BLaER1 treated with 17β-estradiol and CSF1 and Interleukin-3, amounts not matched to agents 10 nM and 100 nM (cell line): ENCODE results near the gene NR3C1.

Source experiments
- H3K27ac ChIP-seq, 11 experiments: shearing (Covaris generic); formaldehyde crosslinking; 2 replicates each; pipeline ENCODE4 v1.8.1; 2022
- H3K27me3 ChIP-seq, 11 experiments: shearing (Covaris generic); formaldehyde crosslinking; 2 replicates each; pipeline ENCODE4 v1.8.1; 2022
- H3K36me3 ChIP-seq, 11 experiments: shearing (Covaris generic); formaldehyde crosslinking; 2 replicates each; pipeline ENCODE4 v1.8.1; 2022
- H3K4me1 ChIP-seq, 10 experiments: shearing (Covaris generic); formaldehyde crosslinking; 2 replicates each; pipeline ENCODE4 v1.8.1; 2022
- H3K4me2 ChIP-seq, 11 experiments: shearing (Covaris generic); formaldehyde crosslinking; 2 replicates each; pipeline ENCODE4 v1.8.1; 2022
- H3K4me3 ChIP-seq, 10 experiments: shearing (Covaris generic); formaldehyde crosslinking; 2 replicates each; pipeline ENCODE4 v1.8.1; 2022
- H3K9ac ChIP-seq, 11 experiments: shearing (Covaris generic); formaldehyde crosslinking; 2 replicates each; pipeline ENCODE4 v1.8.1; 2022
- H3K9me3 ChIP-seq, 11 experiments: shearing (Covaris generic); formaldehyde crosslinking; replicated peaks in 1 of 11; 2 replicates each; pipeline ENCODE4 v1.8.1; 2022
- H4K20me1 ChIP-seq, 11 experiments: shearing (Covaris generic); formaldehyde crosslinking; 2 replicates each; pipeline ENCODE4 v1.8.1; 2022
- Cebpa-rat ChIP-seq, 11 experiments: shearing (Covaris generic); IDR thresholded peaks; 2 replicates each; pipeline ENCODE4 v1.8.1; 2022

NR3C1 gene

DNA sequence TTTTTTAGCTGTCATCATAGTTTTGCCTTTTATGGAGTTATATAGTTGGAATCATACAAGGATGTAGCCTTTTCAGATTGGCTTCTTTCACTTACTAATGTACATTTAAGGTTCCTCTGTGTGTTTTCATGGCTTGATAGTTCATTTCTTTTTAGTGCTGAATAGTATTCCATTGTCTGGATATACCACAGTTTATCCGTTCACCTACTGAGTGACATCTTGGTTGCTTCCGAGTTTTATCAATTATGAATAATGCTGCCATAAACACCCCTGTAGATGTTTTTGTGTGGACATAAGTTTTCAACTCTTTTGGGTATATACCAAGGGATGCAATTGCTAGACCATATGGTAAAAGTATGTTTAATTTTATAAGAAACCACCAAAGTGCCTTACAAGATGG, 136.3 kb downstream of the NR3C1 start:
- Histone ChIP-seq H3K4me1 (peaks cover 0 to 6% (median 0%) of the 10 kb centered on the region in 10 experiments; a peak in 3 of 20 replicates), H3K9ac (no peak overlapping the region), H3K4me3 (no peak overlapping the region), H3K27me3 (no peaks in the 10 kb centered on the region), H3K9me3 (peaks cover 23 to 48% (median 34%) of the 10 kb centered on the region in 11 experiments), H3K36me3 (peaks cover 0 to 6% (median 0%) of the 10 kb centered on the region in 11 experiments; a peak in 1 of 22 replicates), H4K20me1 (no peaks in the 10 kb centered on the region), H3K4me2 (no peak overlapping the region), H3K27ac (no peak overlapping the region)
- no peak for TF ChIP-seq Cebpa-rat (IDR thresholded peaks at IDR 0.05)

DNA sequence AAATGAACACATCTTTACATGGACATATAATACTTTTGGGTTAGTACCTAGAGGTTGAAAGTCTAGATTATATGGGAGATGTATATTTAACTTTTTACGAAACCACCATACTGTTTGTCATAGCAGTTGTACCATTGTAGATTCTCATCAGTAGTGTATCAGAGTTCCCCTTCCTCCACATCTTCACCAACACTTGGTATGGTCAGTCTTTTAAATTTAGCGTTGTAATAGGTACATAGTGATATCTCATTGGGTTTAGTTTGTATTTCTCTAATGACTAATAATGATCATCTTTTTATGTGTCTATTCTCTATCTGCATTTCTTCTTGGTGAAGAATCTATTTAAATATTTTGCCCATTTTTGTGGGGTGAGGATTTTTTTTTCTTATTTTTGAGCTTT, 137.5 kb downstream of the NR3C1 start:
- Histone ChIP-seq H3K9ac (no peak overlapping the region), H3K4me1 (peaks cover 0 to 13% (median 3%) of the 10 kb centered on the region in 10 experiments; a peak in 5 of 20 replicates), H3K4me3 (no peak overlapping the region), H3K4me2 (no peak overlapping the region), H3K27ac (no peak overlapping the region), H4K20me1 (no peaks in the 10 kb centered on the region), H3K27me3 (no peaks in the 10 kb centered on the region), H3K9me3 (peaks cover 23 to 48% (median 34%) of the 10 kb centered on the region in 11 experiments), H3K36me3 (peaks cover 0 to 6% (median 0%) of the 10 kb centered on the region in 11 experiments; a peak in 1 of 22 replicates)
- no peak for TF ChIP-seq Cebpa-rat (IDR thresholded peaks at IDR 0.05)

DNA sequence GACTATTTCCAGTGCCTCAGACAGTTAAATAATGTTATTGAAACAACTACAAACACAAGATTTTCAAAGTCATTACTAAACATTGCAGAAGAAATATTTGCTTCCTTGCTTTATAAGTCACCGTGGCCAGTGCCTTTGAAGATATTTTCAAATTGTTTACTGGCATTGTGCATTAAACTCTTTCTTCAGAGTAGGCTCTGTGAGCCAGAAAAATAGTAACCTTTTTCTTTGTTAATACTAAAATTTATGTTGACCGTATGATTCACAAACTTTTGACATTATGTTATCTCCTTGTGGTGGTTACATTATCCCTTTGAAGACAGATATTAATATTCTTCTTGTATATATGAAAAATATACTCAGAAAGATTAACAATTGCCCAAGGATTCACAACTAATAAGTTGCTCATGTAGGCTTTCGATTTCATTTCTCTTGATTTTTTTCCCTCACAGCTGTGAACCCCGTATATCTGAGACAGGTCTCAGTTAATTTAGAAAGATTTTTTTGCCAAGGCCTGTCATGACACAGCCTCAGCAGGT, 140.1 kb downstream of the NR3C1 start:
- H3K27me3 ChIP-seq, result no peaks in the 10 kb centered on the region
- no peak overlapping the region for H3K4me2 ChIP-seq
- no peak for TF ChIP-seq Cebpa-rat (IDR thresholded peaks at IDR 0.05)
- H3K9ac ChIP-seq, result no peak overlapping the region
- H3K27ac ChIP-seq, result no peak overlapping the region
- H4K20me1 ChIP-seq, result no peaks in the 10 kb centered on the region
- peaks cover 0 to 13% (median 3%) of the 10 kb centered on the region in 10 experiments; a peak in 5 of 20 replicates for H3K4me1 ChIP-seq
- H3K9me3 ChIP-seq, result peaks cover 19 to 39% (median 24%) of the 10 kb centered on the region in 11 experiments
- H3K36me3 ChIP-seq, result peaks cover 0 to 6% (median 0%) of the 10 kb centered on the region in 11 experiments; a peak in 1 of 22 replicates
- no peak overlapping the region for H3K4me3 ChIP-seq

DNA sequence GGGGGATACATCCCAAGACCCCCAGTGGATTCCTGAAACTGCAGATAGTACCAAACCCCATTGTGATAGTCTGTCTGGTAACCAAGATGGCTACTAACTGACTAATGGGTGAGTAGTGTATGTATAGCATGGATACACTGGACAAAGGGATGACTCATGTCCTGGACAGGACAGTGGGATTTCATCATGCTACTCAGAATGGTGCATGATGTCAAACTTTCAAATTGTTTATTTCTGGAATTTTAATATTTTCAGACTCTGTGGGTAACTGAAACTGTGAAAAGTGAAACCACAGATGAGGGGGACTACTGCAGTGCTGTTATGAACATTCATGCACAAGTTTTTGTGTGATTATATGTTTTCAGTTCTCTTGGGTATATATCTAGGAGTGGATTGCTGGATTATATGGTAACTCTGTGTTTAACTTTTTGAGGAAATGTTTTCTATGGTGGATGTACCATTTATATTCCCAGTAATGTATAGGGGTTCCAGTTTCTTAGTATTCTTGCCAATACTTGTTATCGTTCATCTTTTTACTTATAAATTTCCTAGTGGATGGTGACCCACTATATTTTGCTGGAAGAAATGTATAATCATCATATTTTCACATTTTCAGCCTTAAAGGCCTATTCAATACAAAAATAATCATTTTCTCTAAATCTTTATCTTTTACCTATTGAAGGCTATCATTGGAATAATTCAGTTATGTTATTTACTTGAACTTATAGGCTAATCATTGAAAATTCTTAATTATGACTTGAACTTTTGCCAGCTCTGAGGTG, 140.9 kb downstream of the NR3C1 start:
- Histone ChIP-seq H3K4me1 (peaks cover 0 to 13% (median 3%) of the 10 kb centered on the region in 10 experiments; a peak in 5 of 20 replicates), H3K36me3 (peaks cover 0 to 5% (median 0%) of the 10 kb centered on the region in 11 experiments; a peak in 1 of 22 replicates), H3K27me3 (no peaks in the 10 kb centered on the region), H3K27ac (no peak overlapping the region), H4K20me1 (no peaks in the 10 kb centered on the region), H3K4me2 (no peak overlapping the region; a peak in 1 of 22 replicates), H3K4me3 (no peak overlapping the region), H3K9me3 (peaks cover 11 to 31% (median 19%) of the 10 kb centered on the region in 11 experiments), H3K9ac (no peak overlapping the region)
- no peak for TF ChIP-seq Cebpa-rat (IDR thresholded peaks at IDR 0.05)

DNA sequence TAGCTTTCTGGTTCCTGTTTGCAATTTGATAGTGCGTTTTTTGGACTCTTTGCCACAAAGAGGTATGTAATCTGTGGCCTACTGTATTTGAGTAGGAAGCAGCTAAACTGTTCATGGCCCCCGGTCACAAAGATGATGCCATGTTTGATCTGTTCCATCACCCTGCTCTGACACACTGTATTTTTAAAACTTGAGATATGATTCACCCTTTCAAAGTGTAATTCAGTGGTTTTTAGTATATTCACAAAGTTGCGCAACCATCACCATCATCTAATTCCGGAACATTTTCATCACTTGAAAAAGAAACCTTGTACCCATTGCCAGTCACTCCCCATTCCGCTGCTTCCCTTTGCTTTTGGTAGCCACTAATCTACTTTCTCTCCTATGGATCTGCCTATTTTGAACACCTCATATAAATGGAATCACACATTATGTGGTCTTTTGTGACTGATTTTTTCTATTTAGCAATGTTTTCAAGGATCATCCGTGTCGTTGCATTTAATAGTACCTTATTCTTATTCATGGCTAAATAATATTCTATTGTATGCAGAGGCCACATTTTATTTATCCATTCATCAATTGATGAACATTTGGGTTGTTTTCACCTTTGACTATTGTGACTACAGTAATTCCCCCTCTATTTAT, 141.6 kb downstream of the NR3C1 start:
- Histone ChIP-seq H3K9me3 (peaks cover 4 to 24% (median 12%) of the 10 kb centered on the region in 11 experiments; a peak in 20 of 22 replicates), H3K4me2 (peak overlapping the region in 2 of 11 experiments; percentile 4 to 26; a peak in 3 of 22 replicates), H3K4me1 (peaks cover 0 to 13% (median 3%) of the 10 kb centered on the region in 10 experiments; a peak in 5 of 20 replicates), H4K20me1 (no peaks in the 10 kb centered on the region), H3K4me3 (no peak overlapping the region), H3K9ac (no peak overlapping the region), H3K27ac (no peak overlapping the region), H3K36me3 (0 out of 22 replicates have a peak, but pooled peaks cover 0 to 5% (median 0%) of the 10 kb centered on the region in 11 experiments), H3K27me3 (no peaks in the 10 kb centered on the region)
- TF ChIP-seq Cebpa-rat (IDR thresholded peaks at IDR 0.05), result peak in 10 of 11 experiments; percentile 18 to 94 (median 78); a peak in 16 of 22 replicates

DNA sequence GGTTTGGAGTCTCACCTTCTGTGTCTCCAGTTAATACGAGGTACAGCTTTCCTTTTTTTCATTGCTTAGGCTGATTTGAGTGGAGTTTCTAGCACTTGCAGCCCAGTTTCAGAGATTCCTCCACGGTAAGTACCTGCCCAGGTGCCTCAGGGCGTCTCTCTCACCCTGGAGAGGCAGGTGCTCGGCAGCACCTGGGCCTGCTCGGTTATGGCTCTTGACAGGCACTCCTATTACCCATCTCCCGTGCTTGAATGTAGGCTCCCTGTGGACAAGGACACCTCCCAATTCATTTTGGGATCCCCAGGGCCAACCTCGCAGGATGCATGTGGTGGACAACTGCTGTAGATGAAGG, 144.3 kb downstream of the NR3C1 start:
- Histone ChIP-seq H3K27ac (no peak overlapping the region), H3K9me3 (peaks cover 0 to 11% (median 0%) of the 10 kb centered on the region in 11 experiments; a peak in 8 of 22 replicates), H3K27me3 (no peaks in the 10 kb centered on the region), H3K9ac (no peak overlapping the region), H3K36me3 (0 out of 22 replicates have a peak, but pooled peaks cover 0 to 5% (median 0%) of the 10 kb centered on the region in 11 experiments), H3K4me3 (no peak overlapping the region), H3K4me1 (peaks cover 0 to 13% (median 3%) of the 10 kb centered on the region in 10 experiments; a peak in 5 of 20 replicates), H3K4me2 (no peak overlapping the region), H4K20me1 (no peaks in the 10 kb centered on the region)
- TF ChIP-seq Cebpa-rat (IDR thresholded peaks at IDR 0.05), result no peak

DNA sequence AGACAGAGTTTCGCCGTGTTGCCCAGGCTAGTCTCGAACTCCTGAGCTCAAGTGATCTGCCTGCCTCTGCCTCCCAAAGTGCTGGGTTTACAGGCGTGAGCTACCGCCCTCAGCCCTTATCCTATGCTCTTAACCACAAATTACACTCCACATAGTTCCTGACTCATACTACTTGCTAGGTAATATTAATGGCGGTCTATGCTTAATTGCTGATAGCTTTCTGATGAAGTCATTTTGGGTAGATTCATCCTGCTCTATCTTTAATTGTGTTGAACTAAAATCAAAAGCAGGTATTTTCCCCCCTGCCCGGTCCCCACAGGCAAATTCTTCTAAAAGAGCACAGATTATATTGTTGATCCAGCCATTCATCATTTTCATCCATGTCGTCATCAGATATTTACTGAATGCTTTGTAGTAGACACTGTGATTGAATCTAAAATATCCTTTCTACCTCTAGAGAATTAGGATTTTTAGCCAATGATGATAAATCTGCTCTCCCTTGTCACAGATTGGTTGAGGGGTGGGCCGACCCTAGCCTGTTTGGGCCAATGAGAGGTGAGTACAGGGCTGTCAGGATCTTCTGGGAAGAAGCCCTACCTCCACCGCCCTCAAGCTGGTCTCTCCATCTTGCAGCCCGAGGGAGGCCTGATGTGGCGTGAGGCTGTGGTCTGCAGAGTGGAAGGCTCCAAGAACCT, 144.8 kb downstream of the NR3C1 start:
- H3K4me1 ChIP-seq, result peaks cover 0 to 13% (median 3%) of the 10 kb centered on the region in 10 experiments; a peak in 5 of 20 replicates
- H3K4me3 ChIP-seq, result no peak overlapping the region
- no peaks in the 10 kb centered on the region for H3K27me3 ChIP-seq
- TF ChIP-seq Cebpa-rat (IDR thresholded peaks at IDR 0.05), result no peak
- 0 out of 22 replicates have a peak, but pooled peaks cover 0 to 5% (median 0%) of the 10 kb centered on the region in 11 experiments for H3K36me3 ChIP-seq
- no peak overlapping the region for H3K27ac ChIP-seq
- no peaks in the 10 kb centered on the region for H4K20me1 ChIP-seq
- H3K9ac ChIP-seq, result no peak overlapping the region
- H3K9me3 ChIP-seq, result peaks cover 0 to 11% (median 0%) of the 10 kb centered on the region in 11 experiments; a peak in 8 of 22 replicates
- no peak overlapping the region for H3K4me2 ChIP-seq

DNA sequence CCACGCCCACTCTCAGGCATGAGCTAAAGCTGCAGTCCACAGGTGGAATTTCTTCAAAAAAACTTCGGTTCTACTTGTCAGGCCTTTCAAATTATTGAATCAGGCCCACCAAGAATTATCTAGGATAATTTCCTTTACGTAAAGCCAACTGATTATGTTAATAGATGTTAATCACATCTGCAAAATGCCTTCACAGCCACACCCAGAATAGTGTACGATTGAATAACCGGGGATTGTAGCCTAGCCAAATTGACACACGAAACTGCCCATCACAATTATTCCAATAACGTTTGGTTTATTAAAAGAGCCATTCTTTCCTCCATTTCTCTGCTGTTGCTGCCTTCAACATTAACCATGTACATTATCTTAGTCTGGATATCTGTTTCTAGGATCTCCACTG, 148.7 kb downstream of the NR3C1 start:
- no peaks in the 10 kb centered on the region for H3K27me3 ChIP-seq
- H4K20me1 ChIP-seq, result no peaks in the 10 kb centered on the region
- no peaks in the 10 kb centered on the region for H3K9me3 ChIP-seq
- peaks cover 0 to 13% (median 0%) of the 10 kb centered on the region in 10 experiments; a peak in 4 of 20 replicates for H3K4me1 ChIP-seq
- H3K4me3 ChIP-seq, result no peak overlapping the region
- TF ChIP-seq Cebpa-rat (IDR thresholded peaks at IDR 0.05), result no peak
- no peaks in the 10 kb centered on the region for H3K36me3 ChIP-seq
- H3K9ac ChIP-seq, result no peak overlapping the region
- no peak overlapping the region for H3K27ac ChIP-seq
- H3K4me2 ChIP-seq, result no peak overlapping the region
